Left lung (tissue), 10 donors: ENCODE results near the gene PLPPR1. TPM values are rescaled to one million over a fixed set of nuclear protein-coding genes. Genes with fewer than 3 reads are reported as not detected.

Experiments used
- ATAC-seq: fragments of 200-7000 bp; cut with Tn5 transposase; one replicate; pipeline ENCODE4 v1.9.1; 2020; ENCODE audit warnings: moderate library complexity
- DNase-seq, 4 donors: peaks; one replicate each; pipeline ENCODE4 v3.0.0-alpha.2; 2013 to 2020
- H3K27ac ChIP-seq, 2 donors: fragments of 200-600 bp; sonication (generic) in 1 of 2; one replicate each; pipeline versions ENCODE4 v1.5.0 to v1.8.0; 2020 to 2021
- H3K27me3 ChIP-seq, 2 donors: fragments of 200-600 bp; sonication (generic) in 1 of 2; one replicate each; pipeline versions ENCODE4 v1.5.0 to v1.8.0; 2020 to 2021
- H3K36me3 ChIP-seq, 2 donors: fragments of 200-600 bp; sonication (generic) in 1 of 2; one replicate each; pipeline versions ENCODE4 v1.5.0 to v1.8.0; 2020 to 2021
- H3K4me1 ChIP-seq, 2 donors: fragments of 200-600 bp; one replicate each; pipeline ENCODE4 v1.8.0; 2021
- H3K4me3 ChIP-seq, 2 donors: fragments of 200-600 bp; sonication (generic) in 1 of 2; one replicate each; pipeline versions ENCODE4 v1.5.0 to v1.8.0; 2020 to 2021; ENCODE audit warnings: mild to moderate bottlenecking in 1 of 2
- H3K9me3 ChIP-seq, 2 donors: fragments of 200-600 bp; sonication (generic) in 1 of 2; one replicate each; pipeline versions ENCODE4 v1.5.0 to v1.8.0; 2020 to 2021
- CTCF ChIP-seq, 2 donors: fragments of 200-600 bp; sonication (generic) in 1 of 2; IDR thresholded peaks; one replicate each; pipeline versions ENCODE4 v1.5.0 to v1.8.0; 2021; ENCODE audit warnings: antibody characterized with exemption in 2 of 2
- intact Hi-C, 2 donors: fragments of 100-400 bp; cut with DNase I; formaldehyde crosslinking; loops; one replicate each; pipeline versions ENCODE4 v1.11.2 to v1.14.2; 2022
- polyA plus RNA-seq, 6 donors: library from polyadenylated mRNA; unstranded; fragments of 120-200 nt; gene quantifications; one replicate each; pipeline ENCODE4 v1.2.1, GENCODE V29; 2013; ENCODE audit not compliant: insufficient read length in 6 of 6
- total RNA-seq, 2 donors: library from RNA; stranded (reverse); fragmentation: NEBNext Ultra II Directional; extraction: Animal tissue kit (Norgen Biotek cat#: 25700); gene quantifications; one replicate each; pipeline ENCODE4 v1.2.1, GENCODE V29; 2021
- donor health status: DM: no; HTN: yes; CAD: no.
- donor health status: DM: no; HTN: no; CAD: no.

The PLPPR1 gene
- total and polyA plus RNA-seq, 8 donors: 1.6 to 24.5 (median 21.4) TPM

- no peak for DNase-seq
- no peak for ATAC-seq
- Histone ChIP-seq H3K9me3 (no peaks in the 10 kb centered on the region), H3K4me1 (no peaks in the 10 kb centered on the region), H3K4me3 (no peak overlapping the region), H3K27ac (no peak overlapping the region), H3K27me3 (no peaks in the 10 kb centered on the region), H3K36me3 (no peaks in the 10 kb centered on the region)
- TF ChIP-seq CTCF (IDR thresholded peaks at IDR 0.05): no peak
- intact Hi-C loops: no loop called here
Measured at GRCh38 chr9:101232405-101232977, 204.0 kb downstream of the PLPPR1 start.

- H3K27ac ChIP-seq: no peak overlapping the region
- peak in 1 of 2 donors; percentile 39 for TF ChIP-seq CTCF (IDR thresholded peaks at IDR 0.05)
- H3K27me3 ChIP-seq: no peaks in the 10 kb centered on the region
- H3K36me3 ChIP-seq: no peaks in the 10 kb centered on the region
- peak; percentile 83 for ATAC-seq
- no peak overlapping the region for H3K4me3 ChIP-seq
- no peaks in the 10 kb centered on the region for H3K9me3 ChIP-seq
- DNase-seq: peak in 2 of 4 donors; percentile 17 to 33
- H3K4me1 ChIP-seq: no peaks in the 10 kb centered on the region
- intact Hi-C loops: no loop called here
Measured at GRCh38 chr9:101235105-101235866, 206.8 kb downstream of the PLPPR1 start.

GRCh38 chr9:101242651-101243050 is 214.1 kb downstream of the PLPPR1 start:
- Histone ChIP-seq H3K27ac (no peak overlapping the region), H3K4me3 (no peak overlapping the region), H3K36me3 (no peaks in the 10 kb centered on the region), H3K27me3 (no peaks in the 10 kb centered on the region), H3K4me1 (no peaks in the 10 kb centered on the region), H3K9me3 (no peaks in the 10 kb centered on the region)
- ATAC-seq (no peak), DNase-seq (no peak)
- intact Hi-C loops: no loop called here
- TF ChIP-seq CTCF (IDR thresholded peaks at IDR 0.05): no peak

- intact Hi-C loops: no loop called here
- Histone ChIP-seq H3K27ac (no peak overlapping the region), H3K4me1 (no peaks in the 10 kb centered on the region), H3K36me3 (no peaks in the 10 kb centered on the region), H3K4me3 (no peak overlapping the region), H3K27me3 (no peaks in the 10 kb centered on the region), H3K9me3 (no peaks in the 10 kb centered on the region)
- DNase-seq (no peak), ATAC-seq (no peak)
- no peak for TF ChIP-seq CTCF (IDR thresholded peaks at IDR 0.05)
Measured at GRCh38 chr9:101246691-101247090, 218.2 kb downstream of the PLPPR1 start.

- TF ChIP-seq CTCF (IDR thresholded peaks at IDR 0.05): no peak
- intact Hi-C loops: no loop called here
- ATAC-seq (no peak), DNase-seq (no peak)
- H3K4me1 ChIP-seq: no peaks in the 10 kb centered on the region
- H3K4me3 ChIP-seq: no peak overlapping the region
- H3K9me3 ChIP-seq: no peaks in the 10 kb centered on the region
- no peaks in the 10 kb centered on the region for H3K27me3 ChIP-seq
- H3K27ac ChIP-seq: no peak overlapping the region
- H3K36me3 ChIP-seq: no peaks in the 10 kb centered on the region
Measured at GRCh38 chr9:101247297-101247696, 218.8 kb downstream of the PLPPR1 start.
